DND-41 (cell line): ENCODE measurements around the gene NIM1K.
A peak's percentile ranks its signal among the peaks of the same experiment; 100 is the strongest.

Source experiments
- ATAC-seq: fragments of 200-7000 bp; cut with Tn5 transposase; 3 replicates; pipeline ENCODE4 v1.9.1; 2021; ENCODE audit warnings: low read depth; ENCODE audit not compliant: insufficient read depth
- DNase-seq: peaks from one replicate; pipeline ENCODE4 v3.0.0-alpha.2; 2020
- H2AFZ ChIP-seq: 2 replicates; pipeline ENCODE4 v1.6.0; 2012; ENCODE audit warnings: low read depth, low read length
- H3K27ac ChIP-seq: 2 replicates; pipeline ENCODE4 v1.5.1; 2012; ENCODE audit warnings: low read length, inconsistent platforms
- H3K27me3 ChIP-seq: fragments of 200-600 bp; sonication (generic); 2 replicates; pipeline ENCODE4 v1.6.0; 2012; ENCODE audit warnings: low read length, mild to moderate bottlenecking, inconsistent platforms; ENCODE audit not compliant: insufficient read depth, poor library complexity
- H3K36me3 ChIP-seq: 2 replicates; pipeline ENCODE4 v1.5.1; 2012; ENCODE audit warnings: low read length, inconsistent platforms; ENCODE audit not compliant: insufficient read depth
- H3K4me1 ChIP-seq: 2 replicates; pipeline ENCODE4 v1.5.1; 2012; ENCODE audit warnings: mild to moderate bottlenecking, low read length; ENCODE audit not compliant: insufficient read depth
- H3K4me2 ChIP-seq: 2 replicates; pipeline ENCODE4 v1.6.0; 2012; ENCODE audit warnings: mild to moderate bottlenecking, moderate library complexity, low read length, inconsistent platforms; ENCODE audit not compliant: insufficient read depth
- H3K4me3 ChIP-seq, 2 experiments: fragments of 200-600 bp in 1 of 2; shearing (Covaris generic) in 1 of 2; 2 replicates each; pipeline ENCODE4 v1.5.1; 2012 to 2016; ENCODE audit warnings: inconsistent platforms in 2 of 2, low read length in 2 of 2, mild to moderate bottlenecking in 2 of 2, low read depth in 1 of 2, moderate library complexity in 1 of 2
- H3K79me2 ChIP-seq: 2 replicates; pipeline ENCODE4 v1.6.0; 2012; ENCODE audit warnings: low read length, inconsistent platforms; ENCODE audit not compliant: insufficient read depth
- H3K9ac ChIP-seq: 2 replicates; pipeline ENCODE4 v1.6.0; 2012; ENCODE audit warnings: low read depth, mild to moderate bottlenecking, inconsistent platforms, low read length, moderate library complexity
- H3K9me3 ChIP-seq: 2 replicates; pipeline ENCODE4 v1.5.1; 2012; ENCODE audit warnings: low read length, moderate library complexity, mild to moderate bottlenecking, inconsistent platforms; ENCODE audit not compliant: insufficient read depth, severe bottlenecking
- H4K20me1 ChIP-seq: 2 replicates; pipeline ENCODE4 v1.6.0; 2012; ENCODE audit warnings: low read length; ENCODE audit not compliant: insufficient read depth
- CTCF ChIP-seq: IDR thresholded peaks from 2 replicates; pipeline ENCODE4 v1.5.1; 2012; ENCODE audit warnings: borderline replicate concordance, low read length, moderate library complexity, mild to moderate bottlenecking; ENCODE audit not compliant: poor library complexity, severe bottlenecking; ENCODE audit errors: extremely low read depth
- EZH2 ChIP-seq: IDR thresholded peaks from 3 replicates; pipeline ENCODE4 v1.6.1; 2012; ENCODE audit warnings: borderline replicate concordance, low read depth, mild to moderate bottlenecking, moderate library complexity, low read length, inconsistent platforms; ENCODE audit not compliant: severe bottlenecking

The NIM1K gene

DNA sequence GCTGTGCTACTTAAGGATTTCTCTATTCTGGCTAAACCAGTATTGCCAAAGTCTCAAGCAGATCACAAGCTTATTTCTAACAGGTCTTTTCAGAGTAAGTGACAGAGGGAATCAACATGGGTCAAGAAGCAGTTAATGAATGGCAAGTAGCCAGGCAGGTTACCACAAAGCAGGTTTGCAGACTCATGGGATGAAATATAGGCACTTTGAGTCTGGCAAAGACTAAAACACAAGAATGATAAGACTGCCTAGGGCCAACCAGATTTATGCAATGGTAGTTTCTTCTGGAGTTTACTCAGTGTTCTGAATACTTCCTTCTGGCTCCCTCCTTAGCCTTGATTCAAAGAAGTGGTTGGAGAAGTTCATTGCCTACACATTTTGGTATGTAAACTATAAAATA, 117.6 kb downstream of the NIM1K start:
- peaks cover 70% of the 10 kb centered on the region for H4K20me1 ChIP-seq
- DNase-seq (no peak), ATAC-seq (no peak)
- peak overlapping the region; percentile 60 for H3K27ac ChIP-seq
- peaks cover 71% of the 10 kb centered on the region for H3K36me3 ChIP-seq
- peak overlapping the region; percentile 97 for H3K4me2 ChIP-seq
- no peak overlapping the region for H2AFZ ChIP-seq
- TF ChIP-seq EZH2 (no peak), CTCF (no peak)
- H3K79me2 ChIP-seq = peaks cover 86% of the 10 kb centered on the region
- peaks cover 84% of the 10 kb centered on the region for H3K4me1 ChIP-seq
- H3K27me3 ChIP-seq = no peaks in the 10 kb centered on the region
- H3K4me3 ChIP-seq = peak overlapping the region; percentile 7 to 94; a peak in 3 of 4 replicates
- H3K9ac ChIP-seq = peak overlapping the region; percentile 82
- H3K9me3 ChIP-seq = no peaks in the 10 kb centered on the region

GRCh38 chr5:43312076-43312661, 120.1 kb downstream of the NIM1K start:
- Histone ChIP-seq H3K79me2 (peaks cover 61% of the 10 kb centered on the region), H3K4me1 (peaks cover 68% of the 10 kb centered on the region)

DNA sequence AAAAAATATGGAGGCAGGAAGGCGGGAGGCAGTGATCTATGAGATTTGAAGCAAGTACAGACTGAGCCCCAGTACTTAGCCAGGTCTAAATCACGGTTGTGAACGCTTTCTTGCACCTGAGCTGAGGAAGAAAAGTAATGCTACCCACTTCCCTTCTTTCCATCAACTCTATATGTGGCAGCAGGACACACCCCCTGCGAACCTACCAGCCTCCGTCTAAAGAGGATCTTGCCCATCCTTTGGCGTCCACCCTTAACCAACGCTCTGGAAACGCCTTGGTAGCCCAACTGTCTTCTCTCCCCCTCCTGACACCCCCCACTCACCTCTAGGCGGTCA, 120.6 kb downstream of the NIM1K start:
- peak overlapping the region; percentile 89 to 94 for H3K4me3 ChIP-seq
- H3K79me2 ChIP-seq = peaks cover 56% of the 10 kb centered on the region
- H3K9ac ChIP-seq = peak overlapping the region; percentile 82
- H3K4me1 ChIP-seq = peaks cover 63% of the 10 kb centered on the region
- H3K27ac ChIP-seq = peak overlapping the region; percentile 86
- peak; percentile 10 for ATAC-seq
- TF ChIP-seq CTCF (no peak), EZH2 (no peak)
- peaks cover 51% of the 10 kb centered on the region for H3K36me3 ChIP-seq
- H2AFZ ChIP-seq = peak overlapping the region; percentile 61
- no peaks in the 10 kb centered on the region for H3K9me3 ChIP-seq
- H4K20me1 ChIP-seq = peaks cover 50% of the 10 kb centered on the region
- peak overlapping the region; percentile 97 for H3K4me2 ChIP-seq
- DNase-seq = peak; percentile 60
- no peaks in the 10 kb centered on the region for H3K27me3 ChIP-seq

More at GRCh38 chr5:43312076-43312661, 120.1 kb downstream of the NIM1K start:
- TF ChIP-seq EZH2 = no peak
- no peak for TF ChIP-seq CTCF
- no peaks in the 10 kb centered on the region for H3K9me3 ChIP-seq
- DNase-seq (no peak), ATAC-seq (no peak)
- peaks cover 54% of the 10 kb centered on the region for H4K20me1 ChIP-seq
- H3K4me3 ChIP-seq = peak overlapping the region; percentile 89 to 94
- H3K36me3 ChIP-seq = peaks cover 54% of the 10 kb centered on the region
- no peaks in the 10 kb centered on the region for H3K27me3 ChIP-seq
- peak overlapping the region; percentile 82 for H3K9ac ChIP-seq
- peak overlapping the region; percentile 86 for H3K27ac ChIP-seq
- no peak overlapping the region for H2AFZ ChIP-seq
- H3K4me2 ChIP-seq = peak overlapping the region; percentile 97
